Upper lobe of left lung (tissue), 4 donors: ENCODE data around the gene SHISA2.
"Not testable (repeated sequence)": the region's sequence is repeated elsewhere in the genome, so short reads cannot be mapped to it uniquely, and the experiment has no call there.

ENCODE experiments used
- CTCF ChIP-seq, 6 experiments: fragments of 450-650 bp in 4 of 6; fragments of 200-600 bp in 2 of 6; sonication (generic) in 2 of 6; IDR thresholded peaks; one replicate each; pipeline ENCODE4 v1.5.1; 2016 to 2019; ENCODE audit warnings: antibody characterized with exemption in 6 of 6
- EP300 ChIP-seq, 4 donors: sonication (generic); formaldehyde crosslinking; IDR thresholded peaks; one replicate each; pipeline ENCODE4 v1.5.1; 2017; ENCODE audit warnings: antibody characterized with exemption in 4 of 4, control low read depth in 2 of 4
- POLR2A ChIP-seq, 4 donors: fragments of 450-650 bp; IDR thresholded peaks; one replicate each; pipeline ENCODE4 v1.5.1; 2016 to 2017; ENCODE audit warnings: antibody characterized with exemption in 4 of 4, mild to moderate bottlenecking in 2 of 4
- POLR2AphosphoS5 ChIP-seq, 2 donors: sonication (generic); formaldehyde crosslinking; IDR thresholded peaks; one replicate each; pipeline ENCODE4 v1.5.1; 2017; ENCODE audit warnings: antibody characterized with exemption in 2 of 2

DNA sequence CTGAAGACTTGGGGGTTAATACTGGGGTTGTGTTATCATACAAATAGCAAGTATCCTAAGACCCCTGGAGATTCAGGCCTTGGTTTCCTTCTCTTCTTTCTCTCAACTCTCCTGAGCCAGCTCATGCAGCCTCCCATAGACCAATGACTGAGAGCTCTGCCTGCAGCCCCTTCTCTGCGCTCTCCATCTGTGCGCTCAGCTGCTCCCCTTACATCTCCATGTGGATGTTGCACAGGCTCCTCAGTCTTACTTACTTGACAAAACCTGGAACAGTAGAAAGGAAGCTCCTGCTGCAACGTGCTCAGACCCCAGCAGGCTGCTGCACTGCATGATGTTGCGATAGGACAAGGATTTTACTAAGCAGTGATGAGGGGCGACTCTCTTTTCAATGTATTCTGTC lies 25.0 kb upstream of the SHISA2 start:
- not testable (repeated sequence) for TF ChIP-seq CTCF, POLR2A, POLR2AphosphoS5, EP300 (IDR thresholded peaks at IDR 0.05)
